Measurements from ENCODE around the gene HDAC4. TPM values are rescaled to one million over a fixed set of nuclear protein-coding genes. Genes with fewer than 3 reads are reported as not detected.
"Not testable (repeated sequence)": the region's sequence is repeated elsewhere in the genome, so short reads cannot be mapped to it uniquely, and the experiment has no call there.

HDAC4 gene
- polyA plus RNA-seq, 1 experiment, result 4.4 TPM

DNA sequence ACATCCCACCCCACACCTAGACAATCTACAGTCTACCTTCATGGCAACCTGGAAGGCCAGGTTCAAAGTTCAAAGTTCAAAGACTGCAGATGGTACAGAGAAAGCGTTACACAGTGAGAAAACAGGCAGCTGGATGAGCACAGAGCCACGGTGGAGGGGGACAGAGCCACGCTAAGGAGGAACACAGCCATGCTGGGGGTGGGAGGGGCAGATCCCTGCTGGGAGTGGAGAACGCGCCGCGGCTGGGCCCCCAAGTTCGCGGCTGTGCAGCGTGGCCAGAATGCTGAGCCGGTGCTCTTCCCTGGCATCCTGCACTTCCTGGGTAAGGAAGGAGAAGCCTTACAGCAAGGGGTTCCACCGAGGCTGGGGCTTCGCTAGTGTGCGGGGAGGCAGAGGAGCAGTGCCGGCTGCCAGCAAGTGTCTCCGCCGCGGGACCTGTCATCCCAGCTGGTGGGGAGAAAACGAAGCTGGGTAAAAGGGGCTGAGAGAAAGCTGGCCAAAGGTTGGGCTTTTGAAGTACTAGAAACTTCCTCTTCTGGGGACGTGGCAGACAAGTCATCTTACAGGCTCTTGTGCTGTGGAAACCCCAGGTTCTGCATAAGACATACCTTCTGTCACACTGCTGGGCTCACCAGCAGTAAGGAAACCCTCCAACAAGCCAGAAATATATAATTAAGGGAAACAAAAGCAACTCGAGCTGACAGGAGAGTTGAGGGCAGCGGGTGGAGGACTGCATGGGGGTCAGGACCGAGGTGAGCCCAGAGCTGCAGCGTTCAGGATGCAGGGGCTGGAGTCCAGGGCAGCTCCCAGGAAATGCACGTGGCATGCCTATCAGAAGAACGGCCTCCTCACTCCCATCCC lies 115.5 kb downstream of the HDAC4 start:
- ChIA-PET POLR2A (no interaction called here), CTCF (no interaction called here)
- no peaks in the 10 kb centered on the region for H3K27me3 ChIP-seq (ENCODE audit: control insufficient read depth, insufficient read depth, low read length)
- no peak overlapping the region for H3K4me3 ChIP-seq (ENCODE audit: low read depth, low read length)
- no peak for TF ChIP-seq CTCF (IDR thresholded peaks at IDR 0.05; ENCODE audit: insufficient read depth, low read depth, low read length)
- no peak for DNase-seq (ENCODE audit: low read depth)
- H3K36me3 ChIP-seq (ENCODE audit: control insufficient read depth, insufficient read depth, low read length), result no peaks in the 10 kb centered on the region

DNA sequence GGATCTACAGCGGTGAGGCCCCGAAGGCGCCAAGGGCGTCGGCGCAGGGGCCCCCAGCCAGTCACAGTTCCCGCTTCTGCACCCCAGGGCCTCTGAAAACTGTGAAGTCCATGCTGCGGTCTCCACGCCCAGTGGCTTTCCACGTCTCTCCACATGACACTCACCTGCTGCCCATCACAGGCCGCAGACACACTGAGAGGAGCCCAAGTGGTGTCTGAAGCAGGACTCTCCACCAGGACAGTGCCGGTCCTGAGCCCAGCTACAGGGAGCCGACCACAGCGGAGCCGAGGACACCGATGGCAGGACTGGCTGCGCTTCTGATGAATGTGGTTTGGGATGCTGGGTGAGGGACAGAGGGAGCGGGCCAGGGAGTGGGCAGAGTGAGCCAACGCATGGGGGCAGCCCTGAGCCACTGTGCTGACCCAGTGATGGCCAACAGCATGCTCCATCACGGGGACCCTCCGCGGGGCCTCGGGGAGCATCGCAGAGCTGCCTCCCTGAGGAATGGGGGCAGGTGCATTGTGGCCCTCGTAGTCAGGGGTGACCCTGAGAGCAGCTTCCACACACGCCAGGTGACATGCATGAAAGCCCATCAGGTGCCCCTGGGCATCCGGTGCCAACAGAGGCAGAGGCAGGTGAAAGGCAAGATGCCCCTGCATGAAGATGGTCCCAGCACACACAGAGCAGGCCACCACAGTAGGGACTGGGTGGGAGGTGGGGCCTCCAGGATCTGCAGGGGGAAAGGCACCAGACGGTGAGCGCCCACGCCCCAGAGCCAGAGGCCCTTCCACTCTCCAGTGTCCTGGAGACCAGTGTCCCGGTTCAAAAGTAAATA lies 116.6 kb downstream of the HDAC4 start:
- POLR2A ChIA-PET, result no interaction called here
- DNase-seq (ENCODE audit: low read depth), result no peak
- CTCF ChIA-PET, result interaction anchor here (1.6 kb wide), 1 partner anchor 13 kb away, joined by 3 read pairs; no protein-coding TSS in a partner anchor
- H3K4me3 ChIP-seq (ENCODE audit: low read depth, low read length), result no peak overlapping the region
- H3K27me3 ChIP-seq (ENCODE audit: control insufficient read depth, insufficient read depth, low read length), result no peaks in the 10 kb centered on the region
- no peak for TF ChIP-seq CTCF (IDR thresholded peaks at IDR 0.05; ENCODE audit: insufficient read depth, low read depth, low read length)
- no peaks in the 10 kb centered on the region for H3K36me3 ChIP-seq (ENCODE audit: control insufficient read depth, insufficient read depth, low read length)

DNA sequence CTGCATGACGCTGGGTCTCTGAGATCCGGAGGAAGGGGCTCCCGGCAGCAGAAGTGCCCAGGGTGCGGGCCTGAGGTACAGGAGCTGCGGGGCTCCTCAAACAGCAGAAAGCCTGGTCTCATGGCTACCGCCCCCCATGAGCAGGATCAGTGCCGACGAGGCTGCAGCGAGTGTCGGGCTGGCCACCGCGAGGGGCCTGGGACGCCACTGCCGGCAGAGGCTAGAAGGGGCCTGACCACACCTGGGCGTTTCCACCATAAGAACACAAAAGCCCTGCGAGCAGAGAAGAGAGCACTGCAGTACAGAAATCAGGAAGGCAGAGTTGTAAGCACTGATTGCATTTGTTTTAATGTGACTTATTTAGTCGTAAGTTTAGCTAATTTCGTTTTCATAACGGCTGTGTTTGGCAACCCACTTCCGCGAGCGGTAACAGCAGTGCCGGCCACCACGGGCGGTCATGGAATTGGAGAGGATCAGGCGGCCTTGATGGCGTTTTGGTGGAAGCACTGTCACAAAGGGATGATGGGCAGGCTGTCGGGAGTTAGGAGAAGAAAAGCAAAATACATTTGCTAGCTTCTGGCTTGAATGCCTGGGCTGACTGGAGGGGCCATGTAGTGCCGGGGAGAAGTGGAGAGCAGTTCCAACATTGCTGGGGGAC lies 117.4 kb downstream of the HDAC4 start:
- CTCF ChIA-PET, result interaction anchor here (1.6 kb wide), 1 partner anchor 13 kb away, joined by 3 read pairs; no protein-coding TSS in a partner anchor
- no peak for TF ChIP-seq CTCF (IDR thresholded peaks at IDR 0.05; ENCODE audit: insufficient read depth, low read depth, low read length)
- Histone ChIP-seq H3K27me3 (ENCODE audit: control insufficient read depth, insufficient read depth, low read length) (no peaks in the 10 kb centered on the region), H3K36me3 (ENCODE audit: control insufficient read depth, insufficient read depth, low read length) (no peaks in the 10 kb centered on the region), H3K4me3 (ENCODE audit: low read depth, low read length) (no peak overlapping the region)
- POLR2A ChIA-PET, result no interaction called here
- no peak for DNase-seq (ENCODE audit: low read depth)

DNA sequence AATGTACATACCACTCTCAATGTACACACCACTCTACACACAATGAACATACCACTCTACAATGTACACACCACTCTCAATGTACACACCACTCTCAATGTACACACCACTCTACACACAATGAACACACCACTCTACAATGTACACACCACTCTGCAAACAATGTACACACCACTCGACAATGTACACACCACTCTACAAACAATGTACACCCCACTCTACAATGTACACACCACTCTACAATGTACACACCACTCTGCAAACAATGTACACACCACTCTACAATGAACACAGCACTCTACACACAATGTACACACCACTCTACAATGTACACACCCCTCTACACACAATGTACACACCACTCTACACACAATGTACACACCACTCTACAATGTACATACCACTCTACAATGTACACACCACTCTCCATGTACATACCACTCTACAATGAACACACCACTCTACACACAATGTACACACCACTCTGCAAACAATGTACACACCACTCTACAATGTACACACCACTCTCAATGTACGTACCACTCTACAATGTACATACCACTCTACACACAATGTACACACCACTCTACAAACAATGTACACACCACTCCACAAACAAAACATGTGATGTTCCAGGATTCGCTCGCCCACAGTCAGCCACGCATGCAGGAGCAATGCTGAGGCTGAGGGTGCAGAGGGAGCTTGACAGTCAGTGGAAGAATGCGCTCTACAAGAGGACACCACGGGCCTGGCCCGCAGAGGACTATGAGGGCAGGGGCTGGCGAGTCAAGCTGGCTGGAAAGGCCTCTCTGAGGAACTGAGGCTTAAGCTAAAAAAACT lies 118.2 kb downstream of the HDAC4 start:
- CTCF ChIA-PET, result no interaction called here
- TF ChIP-seq CTCF (IDR thresholded peaks at IDR 0.05; ENCODE audit: insufficient read depth, low read depth, low read length), result no peak

GRCh38 chr2:239280296-239281017 lies 120.4 kb downstream of the HDAC4 start:
- CTCF ChIA-PET; POLR2A ChIA-PET; H3K4me3 ChIP-seq (ENCODE audit: low read depth, low read length); H3K36me3 ChIP-seq (ENCODE audit: control insufficient read depth, insufficient read depth, low read length); DNase-seq (ENCODE audit: low read depth); H3K27me3 ChIP-seq (ENCODE audit: control insufficient read depth, insufficient read depth, low read length): not testable (repeated sequence)

More for the DNA sequence above, 118.2 kb downstream of the HDAC4 start:
- POLR2A ChIA-PET, result no interaction called here
- no peak for DNase-seq (ENCODE audit: low read depth)
- no peaks in the 10 kb centered on the region for H3K36me3 ChIP-seq (ENCODE audit: control insufficient read depth, insufficient read depth, low read length)
- H3K27me3 ChIP-seq (ENCODE audit: control insufficient read depth, insufficient read depth, low read length), result no peaks in the 10 kb centered on the region
- no peak overlapping the region for H3K4me3 ChIP-seq (ENCODE audit: low read depth, low read length)
